ENCODE measurements around the gene UBE2S.

GRCh38 chr19:55389386-55390317 is 17.9 kb downstream of the UBE2S start:
- TF ChIP-seq CTCF (IDR thresholded peaks at IDR 0.05; ENCODE audit: low read depth, low read length) (no peak), POLR2A (IDR thresholded peaks at IDR 0.05; ENCODE audit: extremely low read depth, insufficient read length) (no peak)
- TF ChIP-seq, protein P1, sequence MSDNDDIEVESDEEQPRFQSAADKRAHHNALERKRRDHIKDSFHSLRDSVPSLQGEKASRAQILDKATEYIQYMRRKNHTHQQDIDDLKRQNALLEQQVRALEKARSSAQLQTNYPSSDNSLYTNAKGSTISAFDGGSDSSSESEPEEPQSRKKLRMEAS (IDR thresholded peaks at IDR 0.05; ENCODE audit: low read depth, low read length), result no peak

All from NB4 (cell line).